Measurements from ENCODE around the gene PKP3. TPM values are rescaled to one million over a fixed set of nuclear protein-coding genes. Genes with fewer than 3 reads are reported as not detected.
A peak's percentile ranks its signal among the peaks of the same experiment; 100 is the strongest.

Gene PKP3
- total and polyA plus RNA-seq, 7 donors: 0.27 to 140 (median 57.1) TPM; not detected in 2

DNA sequence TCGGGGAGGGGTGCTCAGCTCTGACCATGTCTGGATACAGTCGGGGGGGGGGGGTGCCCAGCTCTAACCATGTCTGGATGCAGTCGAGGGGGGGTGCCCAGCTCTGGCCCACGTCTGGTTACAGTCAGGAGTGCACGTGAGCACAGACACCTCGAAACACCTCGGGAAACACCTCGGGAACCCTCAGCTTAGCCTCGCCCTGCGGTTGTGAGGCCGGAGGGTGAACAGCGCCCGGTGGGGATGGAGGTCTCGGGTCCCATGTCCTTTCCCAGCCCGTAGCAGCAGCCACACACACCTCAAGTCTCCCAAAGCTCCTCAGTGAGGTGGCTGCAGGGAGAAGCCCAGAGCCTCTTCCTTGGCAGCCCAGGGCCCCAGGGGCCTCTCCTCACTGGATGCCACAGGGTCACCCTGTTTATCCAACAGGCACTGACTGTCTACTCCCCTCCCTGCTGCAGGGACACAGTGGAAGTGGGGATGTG is 18.7 kb downstream of the PKP3 start:
- Histone ChIP-seq H3K4me1 (peaks cover 0 to 16% (median 11%) of the 10 kb centered on the region in 4 donors), H3K9me3 (no peaks in the 10 kb centered on the region), H3K36me3 (no peaks in the 10 kb centered on the region), H3K27ac (no peak overlapping the region), H3K4me3 (no peak overlapping the region), H3K27me3 (peaks cover 16 to 38% (median 35%) of the 10 kb centered on the region in 3 donors)
- WGBS, 2 donors: 82 to 84% methylated on average over 15 of the region's 15 CpGs
- TF ChIP-seq POLR2A (IDR thresholded peaks at IDR 0.05): no peak
- no peak for TF ChIP-seq POLR2AphosphoS5 (IDR thresholded peaks at IDR 0.05)
- TF ChIP-seq, protein P1, sequence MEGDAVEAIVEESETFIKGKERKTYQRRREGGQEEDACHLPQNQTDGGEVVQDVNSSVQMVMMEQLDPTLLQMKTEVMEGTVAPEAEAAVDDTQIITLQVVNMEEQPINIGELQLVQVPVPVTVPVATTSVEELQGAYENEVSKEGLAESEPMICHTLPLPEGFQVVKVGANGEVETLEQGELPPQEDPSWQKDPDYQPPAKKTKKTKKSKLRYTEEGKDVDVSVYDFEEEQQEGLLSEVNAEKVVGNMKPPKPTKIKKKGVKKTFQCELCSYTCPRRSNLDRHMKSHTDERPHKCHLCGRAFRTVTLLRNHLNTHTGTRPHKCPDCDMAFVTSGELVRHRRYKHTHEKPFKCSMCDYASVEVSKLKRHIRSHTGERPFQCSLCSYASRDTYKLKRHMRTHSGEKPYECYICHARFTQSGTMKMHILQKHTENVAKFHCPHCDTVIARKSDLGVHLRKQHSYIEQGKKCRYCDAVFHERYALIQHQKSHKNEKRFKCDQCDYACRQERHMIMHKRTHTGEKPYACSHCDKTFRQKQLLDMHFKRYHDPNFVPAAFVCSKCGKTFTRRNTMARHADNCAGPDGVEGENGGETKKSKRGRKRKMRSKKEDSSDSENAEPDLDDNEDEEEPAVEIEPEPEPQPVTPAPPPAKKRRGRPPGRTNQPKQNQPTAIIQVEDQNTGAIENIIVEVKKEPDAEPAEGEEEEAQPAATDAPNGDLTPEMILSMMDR (IDR thresholded peaks at IDR 0.05): no peak
- TF ChIP-seq EP300 (IDR thresholded peaks at IDR 0.05): no peak
- intact Hi-C loops (cut with DNase I): no loop called here
- DNase-seq: no peak

DNA sequence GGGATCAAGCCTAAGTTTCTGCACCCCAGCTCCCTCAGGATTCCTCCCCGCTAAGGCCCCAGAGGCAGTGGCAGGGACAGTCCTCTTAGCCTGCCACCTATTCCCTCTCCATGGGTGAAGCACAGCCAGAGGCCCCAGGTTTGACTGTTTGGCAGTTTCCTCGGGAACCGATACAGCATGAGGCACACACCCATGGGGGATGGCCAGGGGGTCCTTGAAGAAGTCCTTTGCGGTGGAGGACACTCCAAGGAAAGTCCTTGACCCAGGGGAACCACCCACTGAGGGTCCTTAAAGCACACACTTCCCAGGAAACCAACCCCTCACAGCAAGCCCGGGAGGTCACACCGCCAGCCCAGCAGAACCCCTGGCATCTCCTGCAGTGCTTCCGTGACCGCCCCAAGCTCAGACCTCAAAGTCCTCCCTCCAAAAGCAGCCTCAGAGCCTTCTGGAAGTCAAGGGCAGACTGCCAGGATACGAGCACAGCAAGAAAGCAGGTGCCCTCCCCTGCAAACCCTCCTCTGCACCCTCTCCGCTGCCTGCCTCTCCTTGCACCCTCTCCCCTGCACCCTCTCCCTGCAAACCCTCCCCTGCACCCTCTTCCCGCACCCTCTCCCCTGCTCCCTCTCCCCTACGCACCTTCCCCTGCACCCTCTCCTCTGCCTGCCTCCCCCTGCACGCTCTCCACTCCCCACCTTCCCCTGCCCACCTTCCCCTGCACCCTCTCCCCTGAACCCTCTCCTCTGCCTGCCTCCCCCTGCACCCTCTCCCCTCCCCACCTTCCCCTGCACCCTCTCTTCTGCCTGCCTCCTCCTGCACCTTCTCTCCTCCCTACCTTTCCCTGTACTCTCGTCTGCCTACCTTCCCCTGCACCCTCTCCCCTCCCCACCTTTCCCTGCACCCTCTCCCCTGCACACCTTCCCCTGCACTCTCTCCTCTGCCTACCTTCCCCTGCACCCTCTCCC is 19.4 kb downstream of the PKP3 start:
- intact Hi-C loops (cut with DNase I): no loop called here
- Histone ChIP-seq H3K4me1 (peaks cover 0 to 15% (median 11%) of the 10 kb centered on the region in 4 donors), H3K36me3 (no peaks in the 10 kb centered on the region), H3K4me3 (no peak overlapping the region), H3K27me3 (peaks cover 21 to 45% (median 42%) of the 10 kb centered on the region in 3 donors), H3K9me3 (no peaks in the 10 kb centered on the region), H3K27ac (no peak overlapping the region)
- WGBS, 2 donors: 55 to 64% methylated on average over 13 of the region's 14 CpGs
- DNase-seq: no peak
- TF ChIP-seq POLR2A (IDR thresholded peaks at IDR 0.05) (no peak), EP300 (IDR thresholded peaks at IDR 0.05) (no peak), POLR2AphosphoS5 (IDR thresholded peaks at IDR 0.05) (no peak)
- TF ChIP-seq, protein P1 (IDR thresholded peaks at IDR 0.05): no peak

DNA sequence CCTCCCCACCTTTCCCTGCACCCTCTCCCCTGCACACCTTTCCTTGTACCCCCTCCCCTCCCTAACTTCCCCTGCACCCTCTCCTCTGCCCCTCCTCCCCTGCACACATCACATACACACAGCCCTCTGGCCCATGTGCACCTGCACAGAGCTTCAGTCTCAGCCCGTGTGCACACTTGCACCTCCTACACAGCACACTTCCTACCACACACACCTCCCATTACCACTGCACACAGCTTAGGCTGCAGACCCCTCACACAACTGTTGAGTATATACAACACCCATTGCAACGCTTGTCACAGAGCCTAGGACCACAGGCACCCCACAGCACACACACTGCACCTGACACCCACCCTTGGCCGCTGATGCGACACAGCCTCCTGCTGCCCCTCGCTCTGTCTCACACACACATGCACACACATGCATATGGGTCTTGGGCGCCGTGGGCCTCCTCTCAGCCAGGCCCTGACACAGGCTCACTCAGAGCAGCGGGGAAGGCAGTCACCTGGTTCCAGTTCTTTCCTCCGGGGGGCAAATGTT is 20.4 kb downstream of the PKP3 start:
- WGBS, 2 donors: 32 to 55% methylated on average over 9 of the region's 9 CpGs
- Histone ChIP-seq H3K27ac (peak overlapping the region in 1 of 4 donors; percentile 38), H3K27me3 (peaks cover 21 to 55% (median 50%) of the 10 kb centered on the region in 3 donors), H3K4me3 (peak overlapping the region in 3 of 4 donors; percentile 8 to 34 (median 28)), H3K9me3 (no peaks in the 10 kb centered on the region), H3K36me3 (no peaks in the 10 kb centered on the region), H3K4me1 (peaks cover 0 to 15% (median 11%) of the 10 kb centered on the region in 4 donors)
- intact Hi-C loops (cut with DNase I): no loop called here
- TF ChIP-seq POLR2A (IDR thresholded peaks at IDR 0.05) (no peak), POLR2AphosphoS5 (IDR thresholded peaks at IDR 0.05) (no peak), EP300 (IDR thresholded peaks at IDR 0.05) (no peak)
- TF ChIP-seq, protein P1 (IDR thresholded peaks at IDR 0.05): no peak
- no peak for DNase-seq

DNA sequence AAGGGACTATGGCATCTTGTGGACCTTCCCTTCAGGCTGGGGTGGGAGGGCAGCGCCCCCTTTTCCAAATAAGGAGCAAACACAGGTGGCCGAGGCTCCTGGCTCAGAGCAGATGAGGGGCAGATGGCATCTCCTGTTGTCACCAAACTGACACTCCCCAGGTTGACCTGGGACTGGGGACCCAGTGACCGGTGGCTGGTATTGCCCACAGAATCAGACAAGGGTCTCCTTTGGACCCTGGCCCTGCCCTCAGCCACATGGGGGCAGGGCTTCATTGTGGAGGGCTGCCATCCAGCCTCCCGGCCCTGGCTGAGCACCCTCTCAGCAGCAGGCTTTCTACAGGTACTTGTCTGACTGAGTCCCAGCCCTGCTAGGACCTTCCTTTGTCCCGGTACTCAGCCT is 21.6 kb downstream of the PKP3 start:
- Histone ChIP-seq H3K27me3 (peaks cover 25 to 65% (median 63%) of the 10 kb centered on the region in 3 donors), H3K36me3 (no peaks in the 10 kb centered on the region), H3K4me1 (peaks cover 0 to 15% (median 11%) of the 10 kb centered on the region in 4 donors), H3K4me3 (peak overlapping the region in 2 of 4 donors; percentile 34 to 39), H3K9me3 (no peaks in the 10 kb centered on the region), H3K27ac (peak overlapping the region; percentile 57 to 76 (median 66))
- WGBS, 2 donors: 16 to 43% methylated on average over 5 of the region's 5 CpGs
- intact Hi-C loops (cut with DNase I): no loop called here
- TF ChIP-seq POLR2AphosphoS5 (IDR thresholded peaks at IDR 0.05): no peak
- no peak for DNase-seq

Data from sigmoid colon (tissue), 7 donors.